H1 (cell line): ENCODE data around the gene SERPINB6. TPM values are rescaled to one million over a fixed set of nuclear protein-coding genes. Genes with fewer than 3 reads are reported as not detected.

Experiments
- ASH2L ChIP-seq: fragments of 200-600, 300-600 bp; sonication (generic); IDR thresholded peaks from one replicate; pipeline ENCODE4 v1.7.1; 2017; ENCODE audit warnings: low read length
- BRCA1 ChIP-seq: IDR thresholded peaks from 2 replicates; pipeline ENCODE4 v1.6.1; 2012; ENCODE audit warnings: low read depth, low read length, improper control_type of control experiment
- FOSL1 ChIP-seq: IDR thresholded peaks from 2 replicates; pipeline ENCODE4 v1.6.1; 2011; ENCODE audit warnings: mild to moderate bottlenecking, low read depth, low read length, moderate library complexity; ENCODE audit not compliant: insufficient read depth
- HDAC2 ChIP-seq, 2 experiments: fragments of 300-600 bp in 1 of 2; sonication (generic) in 1 of 2; IDR thresholded peaks; 2 replicates each; pipeline ENCODE4 v1.6.1; 2011 to 2012; ENCODE audit warnings: low read depth in 2 of 2, low read length in 2 of 2, mild to moderate bottlenecking in 2 of 2, moderate library complexity in 2 of 2, borderline replicate concordance in 1 of 2, inconsistent platforms in 1 of 2
- MAX ChIP-seq: IDR thresholded peaks from 2 replicates; pipeline ENCODE4 v1.6.1; 2012; ENCODE audit warnings: inconsistent platforms
- PHF8 ChIP-seq: fragments of 200-600 bp; sonication (generic); conservative IDR thresholded peaks from 2 replicates; pipeline ENCODE4 v1.7.1; 2012; ENCODE audit warnings: low read depth, mild to moderate bottlenecking, inconsistent platforms, low read length, moderate library complexity
- SP4 ChIP-seq: IDR thresholded peaks from 2 replicates; pipeline ENCODE4 v1.6.1; 2012; ENCODE audit warnings: low read length, inconsistent platforms
- SRF ChIP-seq: IDR thresholded peaks from 2 replicates; pipeline ENCODE4 v1.6.1; 2011; ENCODE audit warnings: mild to moderate bottlenecking, low read depth, low read length, moderate library complexity
- polyA plus RNA-seq, 7 experiments: library from polyadenylated mRNA; depleted of rRNA in 3 of 7; stranded (reverse) in 5 of 7; unstranded in 2 of 7; fragments of >200 nt in 5 of 7; fragments of 200-250 nt in 2 of 7; gene quantifications; 1 replicate in 5 of 7; 2 replicates in 1 of 7; 4 replicates in 1 of 7; pipeline versions ENCODE4 v1.2.1 to v1.2.3, GENCODE V29; 2011 to 2013; ENCODE audit warnings: missing spikeins in 2 of 7, mixed read lengths in 2 of 7
- total RNA-seq: library from RNA; stranded (reverse); fragmentation: NEBNext Ultra II Directional; extraction: Animal tissue kit (Norgen Biotek cat#: 25700); gene quantifications from 2 replicates; pipeline ENCODE4 v1.2.1, GENCODE V29; 2021

SERPINB6 gene
- total and polyA plus RNA-seq, 2 of the 8 experiments (the other 6 are each of a cell fraction or from before 2014, with no cell fraction given): 27.2 to 29.4 TPM

GRCh38 chr6:2952557-2953095 lies 18.7 kb downstream of the SERPINB6 start (continued):
- peak; percentile 97 for TF ChIP-seq MAX
- TF ChIP-seq BRCA1: no peak
- 0 out of 2 replicates have a peak, but pooled peaks have one; percentile 66 for TF ChIP-seq SP4
- peak; percentile 49; the same call in 1 of the 2 replicates for TF ChIP-seq SRF
- no peak for TF ChIP-seq ASH2L
- TF ChIP-seq PHF8: 0 out of 2 replicates have a peak, but pooled peaks have one; percentile 11
- no peak for TF ChIP-seq FOSL1
- TF ChIP-seq HDAC2 (IDR thresholded peaks at IDR 0.05; ENCODE audit: borderline replicate concordance in 1 of 2, low read depth in 2 of 2, low read length in 2 of 2): peak in 1 of 2 experiments; percentile 73; a peak in 1 of 4 replicates
- TF ChIP-seq, all 59 proteins: peak for 12
